Body of pancreas (tissue), 4 donors: ENCODE measurements around the gene SGO2. TPM values are rescaled to one million over a fixed set of nuclear protein-coding genes. Genes with fewer than 3 reads are reported as not detected.
"Not testable (repeated sequence)": the region's sequence is repeated elsewhere in the genome, so short reads cannot be mapped to it uniquely, and the experiment has no call there.

Source experiments
- ATAC-seq: fragments of 150-250 bp; one replicate; pipeline ENCODE4 v1.9.1; 2016
- DNase-seq, 4 donors: peaks; one replicate each; pipeline ENCODE4 v3.0.0-alpha.2; 2019
- H3K27ac ChIP-seq, 4 donors: fragments of 200-600 bp; sonication (generic); 1 replicate in 3 of 4; 2 replicates in 1 of 4; pipeline versions ENCODE4 v1.5.1 to v1.6.1; 2016 to 2019; ENCODE audit warnings: mild to moderate bottlenecking in 1 of 4, mixed read lengths in 1 of 4, moderate library complexity in 1 of 4
- H3K27me3 ChIP-seq, 2 donors: fragments of 200-600 bp; sonication (generic); one replicate each; pipeline ENCODE4 v1.6.0; 2016; ENCODE audit warnings: mild to moderate bottlenecking in 1 of 2
- H3K36me3 ChIP-seq, 2 donors: fragments of 200-600 bp; sonication (generic); replicated peaks in 1 of 2; 2 replicates each; pipeline ENCODE4 v1.5.1; 2016; ENCODE audit warnings: low read depth in 2 of 2; ENCODE audit not compliant: insufficient read depth in 1 of 2
- H3K4me1 ChIP-seq: fragments of 200-600 bp; sonication (generic); one replicate; pipeline ENCODE4 v1.6.0; 2016
- H3K4me3 ChIP-seq, 2 donors: fragments of 200-600 bp; sonication (generic); 1 replicate in 1 of 2; 2 replicates in 1 of 2; pipeline ENCODE4 v1.5.1; 2016 to 2019
- H3K9me3 ChIP-seq, 3 donors: fragments of 200-600 bp; sonication (generic); 1 replicate in 2 of 3; 2 replicates in 1 of 3; pipeline ENCODE4 v1.5.1; 2016
- CTCF ChIP-seq, 7 experiments: fragments of 450-650 bp in 4 of 7; fragments of 200-600 bp in 3 of 7; sonication (generic) in 3 of 7; IDR thresholded peaks; one replicate each; pipeline ENCODE4 v1.5.1; 2016 to 2019; ENCODE audit warnings: antibody characterized with exemption in 7 of 7
- POLR2A ChIP-seq, 3 donors: fragments of 450-650 bp; IDR thresholded peaks; one replicate each; pipeline ENCODE4 v1.6.1; 2016; ENCODE audit warnings: antibody characterized with exemption in 3 of 3, mild to moderate bottlenecking in 2 of 3
- WGBS, 2 donors: methylation state at CpG; one replicate each; pipeline ENCODE4 v1.1.5; 2017; 5-methylcytosine and 5-hydroxymethylcytosine counted together
- intact Hi-C: fragments of 100-400 bp; cut with DNase I; formaldehyde crosslinking; loops from one replicate; pipeline ENCODE4 v1.15.1; 2023
- total RNA-seq, 2 donors: library from RNA; depleted of rRNA; stranded (reverse); fragments of >200 nt; gene quantifications; one replicate each; pipeline ENCODE4 v1.1.0, GENCODE V29; 2016

Gene SGO2
- total RNA-seq, 2 donors from 2014 or later, result 1.6 to 2.3 TPM

- intact Hi-C loops, result no loop called here
- H3K4me3 ChIP-seq, result no peak overlapping the region
Measured at GRCh38 chr2:200528228-200528627, 2.2 kb downstream of the SGO2 start.

GRCh38 chr2:200533754-200534153 lies 7.7 kb downstream of the SGO2 start:
- intact Hi-C loops, result no loop called here
- TF ChIP-seq CTCF (IDR thresholded peaks at IDR 0.05), result no peak
- TF ChIP-seq POLR2A (IDR thresholded peaks at IDR 0.05), result no peak
- no peaks in the 10 kb centered on the region for H3K9me3 ChIP-seq
- H3K4me3 ChIP-seq, result no peak overlapping the region
- no peak overlapping the region for H3K27ac ChIP-seq
- H3K4me1 ChIP-seq, result no peaks in the 10 kb centered on the region
- no peak for ATAC-seq
- DNase-seq, result no peak
- no peaks in the 10 kb centered on the region for H3K36me3 ChIP-seq
- H3K27me3 ChIP-seq, result no peaks in the 10 kb centered on the region
- WGBS, 2 donors, result 76 to 88% methylated on average over 2 of the region's 2 CpGs

More at GRCh38 chr2:200528228-200528627, 2.2 kb downstream of the SGO2 start:
- Histone ChIP-seq H3K9me3 (no peaks in the 10 kb centered on the region), H3K27ac (no peak overlapping the region), H3K36me3 (no peaks in the 10 kb centered on the region), H3K4me1 (peaks cover 7% of the 10 kb centered on the region), H3K27me3 (no peaks in the 10 kb centered on the region)
- no peak for TF ChIP-seq CTCF (IDR thresholded peaks at IDR 0.05)
- no peak for TF ChIP-seq POLR2A (IDR thresholded peaks at IDR 0.05)
- ATAC-seq, result no peak
- WGBS, 2 donors, result 39 to 75% methylated on average over 2 to 3 of the region's 3 CpGs
- no peak for DNase-seq

DNA sequence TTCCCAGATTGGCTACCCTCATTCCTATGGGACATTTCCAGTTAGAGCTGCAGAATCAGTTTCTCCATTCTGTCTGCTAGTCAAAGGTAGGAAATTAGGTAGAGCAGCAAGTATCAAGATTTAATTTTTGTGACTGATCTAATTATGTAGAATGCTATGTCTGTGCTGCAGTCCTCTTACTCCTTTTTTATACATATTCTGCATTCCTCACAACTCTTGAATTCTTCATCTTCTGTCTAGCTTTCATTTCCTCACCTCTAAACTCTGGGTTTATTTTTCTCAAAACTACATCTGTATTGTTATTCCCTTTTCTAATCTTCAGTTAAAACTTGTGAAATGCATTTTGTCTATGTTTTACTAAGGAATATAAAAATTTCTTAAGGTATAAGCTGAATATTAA lies 8.6 kb downstream of the SGO2 start:
- intact Hi-C loops, result no loop called here
- ATAC-seq (no peak), DNase-seq (no peak)
- TF ChIP-seq POLR2A (IDR thresholded peaks at IDR 0.05) (no peak), CTCF (IDR thresholded peaks at IDR 0.05) (no peak)
- H3K27me3 ChIP-seq, result no peaks in the 10 kb centered on the region
- no peak overlapping the region for H3K4me3 ChIP-seq
- H3K9me3 ChIP-seq, result no peaks in the 10 kb centered on the region
- H3K4me1 ChIP-seq, result no peaks in the 10 kb centered on the region
- H3K36me3 ChIP-seq, result no peaks in the 10 kb centered on the region
- no peak overlapping the region for H3K27ac ChIP-seq

DNA sequence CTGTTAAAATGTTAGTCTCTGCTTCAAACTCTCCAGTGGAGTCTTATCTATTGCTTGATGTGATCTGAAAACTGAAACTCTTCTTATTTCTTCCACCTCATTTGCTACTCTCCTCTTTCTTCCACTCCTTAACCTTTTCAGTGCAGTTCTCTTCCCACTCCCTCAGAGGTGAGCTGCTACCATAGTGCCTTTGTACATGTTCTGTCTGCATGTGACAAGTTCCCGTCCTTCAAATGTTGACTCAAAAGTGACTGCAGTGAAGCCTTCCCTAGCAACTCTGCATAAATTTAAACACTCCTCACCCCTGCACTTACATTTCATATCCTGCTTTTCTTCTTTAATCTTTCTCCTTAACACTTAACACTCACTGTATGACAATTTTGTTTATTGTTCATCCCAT lies 12.1 kb downstream of the SGO2 start:
- no peaks in the 10 kb centered on the region for H3K4me1 ChIP-seq
- TF ChIP-seq POLR2A (IDR thresholded peaks at IDR 0.05), result no peak
- TF ChIP-seq CTCF (IDR thresholded peaks at IDR 0.05), result no peak
- no peaks in the 10 kb centered on the region for H3K9me3 ChIP-seq
- intact Hi-C loops, result no loop called here
- H3K27me3 ChIP-seq, result no peaks in the 10 kb centered on the region
- ATAC-seq, result no peak
- DNase-seq, result no peak
- no peaks in the 10 kb centered on the region for H3K36me3 ChIP-seq
- no peak overlapping the region for H3K27ac ChIP-seq
- no peak overlapping the region for H3K4me3 ChIP-seq
- 71 to 73% methylated on average over 1 of the region's 1 CpG for WGBS, 2 donors

GRCh38 chr2:200540793-200541192 lies 14.8 kb downstream of the SGO2 start:
- no peaks in the 10 kb centered on the region for H3K36me3 ChIP-seq
- no peaks in the 10 kb centered on the region for H3K9me3 ChIP-seq
- H3K27me3 ChIP-seq, result no peaks in the 10 kb centered on the region
- DNase-seq (no peak), ATAC-seq (no peak)
- H3K4me3 ChIP-seq, result no peak overlapping the region
- TF ChIP-seq CTCF (IDR thresholded peaks at IDR 0.05), result no peak
- TF ChIP-seq POLR2A (IDR thresholded peaks at IDR 0.05), result no peak
- H3K27ac ChIP-seq, result no peak overlapping the region
- no peaks in the 10 kb centered on the region for H3K4me1 ChIP-seq
- intact Hi-C loops, result no loop called here

GRCh38 chr2:200566596-200566995 lies 40.6 kb downstream of the SGO2 start:
- H3K36me3 ChIP-seq, H3K27ac ChIP-seq, intact Hi-C loops, H3K9me3 ChIP-seq, H3K4me3 ChIP-seq, DNase-seq, ATAC-seq, H3K4me1 ChIP-seq, H3K27me3 ChIP-seq: not testable (repeated sequence)
- WGBS, 2 donors, result 91 to 93% methylated on average over 8 to 12 of the region's 12 CpGs
